ENCODE results near the gene ELMO2.

GRCh38 chr20:46349742-46350056, 56.7 kb downstream of the ELMO2 start:
- TF ChIP-seq CTCF (IDR thresholded peaks at IDR 0.05) = no peak
- TF ChIP-seq POLR2AphosphoS5 (IDR thresholded peaks at IDR 0.05) = no peak
- no peak for TF ChIP-seq POLR2A (IDR thresholded peaks at IDR 0.05)

Data from gastroesophageal sphincter (tissue), 3 donors.